Endothelial cell of umbilical vein (primary cell): ENCODE measurements around the gene ST6GAL1. TPM values are rescaled to one million over a fixed set of nuclear protein-coding genes. Genes with fewer than 3 reads are reported as not detected.

Experiments
- BruUV-seq: library from RNA; stranded (reverse); fragments of 400-500 nt; replicated peaks from 2 replicates; lab custom pipeline; 2021; lab: Mats Ljungman, UMichigan
- CTCF ChIA-PET: fragments of 300-600, 350-600 bp; sonication (Branson Sonifier 250); formaldehyde crosslinking; loops from one replicate; lab custom pipeline; 2021; ENCODE audit warnings: antibody characterized with exemption, inconsistent platforms; lab: Charles Lee
- POLR2A ChIA-PET: fragments of 300-600, 350-600 bp; sonication (Branson Sonifier 250); formaldehyde crosslinking; loops from one replicate; lab custom pipeline; 2021; ENCODE audit warnings: antibody characterized with exemption, inconsistent platforms; lab: Charles Lee
- DNase-seq: peaks from one replicate; pipeline ENCODE4 v3.0.0-alpha.2; 2011; ENCODE audit warnings: low read depth, low spot score
- FAIRE-seq: peaks from 2 replicates; lab custom pipeline; 2011; peaks lifted over from hg19 to GRCh38; lab: Jason Lieb, UNC
- H2AFZ ChIP-seq: 2 replicates; pipeline ENCODE4 v1.6.0; 2012; ENCODE audit warnings: low read depth, low read length, control low read depth, inconsistent platforms
- H3K27ac ChIP-seq: 2 replicates; pipeline ENCODE4 v1.5.1; 2011; ENCODE audit warnings: low read depth, mild to moderate bottlenecking, control low read depth, low read length, moderate library complexity; ENCODE audit not compliant: insufficient read depth
- H3K27me3 ChIP-seq, 2 experiments: 2 replicates each; pipeline versions ENCODE4 v1.6.0 to v1.6.1; 2011; ENCODE audit warnings: low read length in 2 of 2, mixed read lengths in 1 of 2; ENCODE audit not compliant: control insufficient read depth in 2 of 2, insufficient read depth in 2 of 2
- H3K36me3 ChIP-seq, 2 experiments: 2 replicates in 1 of 2; 3 replicates in 1 of 2; pipeline ENCODE4 v1.5.1; 2011; ENCODE audit warnings: low read length in 2 of 2, mild to moderate bottlenecking in 1 of 2, moderate library complexity in 1 of 2; ENCODE audit not compliant: control insufficient read depth in 2 of 2, insufficient read depth in 2 of 2; ENCODE audit errors: extremely low read depth in 1 of 2
- H3K4me1 ChIP-seq: 3 replicates; pipeline ENCODE4 v1.5.1; 2011; ENCODE audit warnings: mild to moderate bottlenecking, low read length; ENCODE audit not compliant: control insufficient read depth, insufficient read depth; ENCODE audit errors: extremely low read depth
- H3K4me2 ChIP-seq: 2 replicates; pipeline ENCODE4 v1.6.1; 2011; ENCODE audit warnings: low read length, control low read depth, mixed read lengths; ENCODE audit not compliant: insufficient read depth
- H3K4me3 ChIP-seq, 3 experiments: fragments of 200-600 bp in 1 of 3; sonication (generic), shearing (Covaris generic) in 1 of 3; replicated peaks in 1 of 3; 2 replicates each; pipeline ENCODE4 v1.5.1; 2011 to 2016; ENCODE audit warnings: control low read depth in 3 of 3, low read length in 3 of 3, mild to moderate bottlenecking in 2 of 3, inconsistent platforms in 1 of 3, low read depth in 1 of 3, moderate library complexity in 1 of 3; ENCODE audit not compliant: insufficient read depth in 1 of 3
- H3K79me2 ChIP-seq: 2 replicates; pipeline ENCODE4 v1.6.0; 2012; ENCODE audit warnings: low read length, inconsistent platforms; ENCODE audit not compliant: control insufficient read depth, insufficient read depth
- H3K9ac ChIP-seq: replicated peaks from 2 replicates; pipeline ENCODE3; 2011; ENCODE audit warnings: low read length, control low read depth; ENCODE audit not compliant: insufficient read depth; ENCODE audit errors: extremely low read depth
- H3K9me1 ChIP-seq: replicated peaks from 3 replicates; pipeline ENCODE4 v1.6.0; 2011; ENCODE audit warnings: mild to moderate bottlenecking, low read length; ENCODE audit not compliant: control insufficient read depth, insufficient read depth; ENCODE audit errors: extremely low read depth
- H3K9me3 ChIP-seq: replicated peaks from 2 replicates; pipeline ENCODE4 v1.5.1; 2012; ENCODE audit warnings: low read length, inconsistent platforms; ENCODE audit not compliant: control insufficient read depth, insufficient read depth
- H4K20me1 ChIP-seq: replicated peaks from 2 replicates; pipeline ENCODE3; 2011; ENCODE audit warnings: mild to moderate bottlenecking, low read length; ENCODE audit not compliant: control insufficient read depth, insufficient read depth; ENCODE audit errors: extremely low read depth
- CTCF ChIP-seq, 2 donors: IDR thresholded peaks; 1 replicate in 1 of 2; 2 replicates in 1 of 2; pipeline ENCODE4 v1.5.1; 2011; ENCODE audit warnings: low read length in 2 of 2, mild to moderate bottlenecking in 2 of 2, moderate library complexity in 2 of 2, control low read depth in 1 of 2, inconsistent platforms in 1 of 2, low read depth in 1 of 2; ENCODE audit not compliant: insufficient read depth in 1 of 2; ENCODE audit errors: extremely low read depth in 1 of 2
- EZH2 ChIP-seq: IDR thresholded peaks from 2 replicates; pipeline ENCODE4 v1.6.1; 2012; ENCODE audit warnings: borderline replicate concordance, low read depth, mild to moderate bottlenecking, moderate library complexity, low read length, inconsistent platforms; ENCODE audit not compliant: severe bottlenecking
- FOS ChIP-seq: IDR thresholded peaks from 2 replicates; pipeline ENCODE4 v1.6.1; 2011; ENCODE audit warnings: mild to moderate bottlenecking, low read length, moderate library complexity, borderline replicate concordance; ENCODE audit not compliant: insufficient read depth
- GATA2 ChIP-seq: IDR thresholded peaks from 2 replicates; pipeline ENCODE4 v1.7.0; 2011; ENCODE audit warnings: low read depth, mild to moderate bottlenecking, moderate library complexity, mixed read lengths, low read length; ENCODE audit not compliant: insufficient read length, insufficient read depth
- JUN ChIP-seq: IDR thresholded peaks from 2 replicates; pipeline ENCODE4 v1.6.1; 2011; ENCODE audit warnings: borderline replicate concordance, low read depth; ENCODE audit not compliant: insufficient read length, insufficient read depth
- MAX ChIP-seq: IDR thresholded peaks from 2 replicates; pipeline ENCODE4 v1.6.1; 2011; ENCODE audit not compliant: insufficient read depth, insufficient read length
- MYC ChIP-seq: IDR thresholded peaks from one replicate; pipeline ENCODE4 v1.6.1; 2011; ENCODE audit warnings: mild to moderate bottlenecking, low read depth, low read length
- POLR2A ChIP-seq: IDR thresholded peaks from 2 replicates; pipeline ENCODE4 v1.6.1; 2012; ENCODE audit warnings: low read depth, mild to moderate bottlenecking, control low read depth, low read length
- POLR2AphosphoS5 ChIP-seq: IDR thresholded peaks from 2 replicates; pipeline ENCODE4 v1.6.1; 2012; ENCODE audit warnings: low read depth, mild to moderate bottlenecking, control low read depth, low read length, moderate library complexity; ENCODE audit not compliant: insufficient read depth
- dilution Hi-C: fragments of 300-500 bp; cut with MboI; formaldehyde crosslinking; loops from one replicate; pipeline ENCODE4 v1.15.0; 2019; ENCODE audit warnings: low sequenced_read_pairs; ENCODE audit not compliant: extremely low pct_ligation_motif_present
- intact Hi-C: fragments of 100-400 bp; cut with micrococcal nuclease; formaldehyde crosslinking; loops from one replicate; pipeline ENCODE4 v1.10.0; 2022
- polyA plus RNA-seq, 4 experiments: library from polyadenylated mRNA; depleted of rRNA in 3 of 4; stranded (reverse) in 3 of 4; unstranded in 1 of 4; fragments of >200 nt; gene quantifications; 2 replicates each; pipeline versions ENCODE4 v1.2.1 to v1.2.3, GENCODE V29; 2011 to 2012; ENCODE audit warnings: missing spikeins in 1 of 4
- total RNA-seq: library from RNA; stranded (reverse); gene quantifications from 2 replicates; pipeline ENCODE4 v1.2.3, GENCODE V29; 2021

ST6GAL1 gene
- total and polyA plus RNA-seq, 2 donors (not counting 3 experiments of a cell fraction or from before 2014, with no cell fraction given): 63.9 to 101 TPM

GRCh38 chr3:186920796-186921195 lies 9.5 kb upstream of the ST6GAL1 start:
- FAIRE-seq: no peak
- DNase-seq: no peak
- H4K20me1 ChIP-seq: no peaks in the 10 kb centered on the region
- dilution Hi-C loops (no loop called here), intact Hi-C loops (no loop called here)
- no peak overlapping the region for H3K27ac ChIP-seq
- no peaks in the 10 kb centered on the region for H3K79me2 ChIP-seq
- no peaks in the 10 kb centered on the region for H3K9me3 ChIP-seq
- H2AFZ ChIP-seq: no peak overlapping the region
- CTCF ChIA-PET: interaction anchor here (1.0 to 3.8 kb wide), 3 partner anchors 18 to 71 kb away, joined by 5 to 21 read pairs (median 6); no protein-coding TSS in a partner anchor
- BruUV-seq: no TSS peak
- no peak overlapping the region for H3K4me2 ChIP-seq
- H3K27me3 ChIP-seq: no peaks in the 10 kb centered on the region
- no peak overlapping the region for H3K4me3 ChIP-seq
- H3K9me1 ChIP-seq: no peaks in the 10 kb centered on the region
- peaks cover 5% of the 10 kb centered on the region for H3K4me1 ChIP-seq
- no peaks in the 10 kb centered on the region for H3K36me3 ChIP-seq
- POLR2A ChIA-PET: no interaction called here
- no peak overlapping the region for H3K9ac ChIP-seq
- no peak for TF ChIP-seq GATA2
- TF ChIP-seq MYC: no peak
- no peak for TF ChIP-seq POLR2AphosphoS5
- no peak for TF ChIP-seq MAX
- no peak for TF ChIP-seq JUN
- no peak for TF ChIP-seq POLR2A
- TF ChIP-seq EZH2: no peak
- no peak for TF ChIP-seq CTCF (IDR thresholded peaks at IDR 0.05; ENCODE audit: extremely low read depth in 1 of 2, insufficient read depth in 1 of 2, low read depth in 1 of 2, low read length in 2 of 2)
- no peak for TF ChIP-seq FOS
